GM12873 (cell line): ENCODE results near the gene DNAJC10.

Experiments used
- CTCF ChIP-seq: IDR thresholded peaks from 2 replicates; pipeline ENCODE4 v1.5.1; 2012; ENCODE audit warnings: low read depth, mild to moderate bottlenecking, moderate library complexity, low read length, control low read depth; ENCODE audit not compliant: insufficient read depth; ENCODE audit errors: missing control alignments

The DNAJC10 gene

DNA sequence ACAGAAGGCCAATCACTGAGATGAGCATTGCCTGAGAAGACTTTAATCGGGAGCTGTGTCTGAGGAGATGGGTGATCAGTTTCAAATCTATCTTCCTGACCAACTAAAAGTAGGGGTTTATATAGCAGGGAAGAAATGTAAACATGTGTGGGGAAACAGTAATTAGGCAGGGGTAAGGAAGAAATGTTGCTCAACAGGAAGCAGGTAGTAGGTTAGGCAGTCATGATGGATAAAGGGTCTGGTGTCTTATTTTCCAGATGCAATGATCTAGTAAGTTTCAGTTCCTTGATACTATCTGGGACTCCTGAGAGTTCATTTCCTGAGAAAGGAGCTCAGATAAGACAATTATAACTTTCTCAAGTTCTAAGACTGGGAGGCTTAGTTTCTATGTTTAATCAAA, 33.8 kb upstream of the DNAJC10 start:
- TF ChIP-seq CTCF: no peak

- TF ChIP-seq CTCF: no peak
Measured at GRCh38 chr2:182685559-182685958, 30.5 kb upstream of the DNAJC10 start.

- no peak for TF ChIP-seq CTCF
Measured at GRCh38 chr2:182694189-182694588, 21.9 kb upstream of the DNAJC10 start.

GRCh38 chr2:182695776-182696175, 20.3 kb upstream of the DNAJC10 start:
- TF ChIP-seq CTCF: no peak

DNA sequence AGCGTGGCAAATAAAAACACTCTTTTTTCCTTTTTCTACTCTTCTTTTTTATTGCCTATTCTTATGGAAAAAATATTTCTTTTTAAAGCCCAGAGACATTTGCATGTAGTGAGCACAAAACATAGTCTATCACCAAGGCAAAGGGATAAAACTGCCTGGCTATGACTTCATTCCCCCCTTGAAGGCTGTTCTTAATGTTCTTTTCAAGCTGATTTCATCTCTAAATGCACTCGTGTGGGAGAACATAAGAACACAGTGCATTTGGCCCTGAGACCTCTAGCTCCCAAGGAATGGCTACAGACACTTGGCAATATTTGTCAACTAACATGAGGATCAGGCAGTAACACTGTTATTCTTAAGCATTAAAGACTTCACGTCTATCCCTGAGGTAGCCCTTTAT, 17.4 kb upstream of the DNAJC10 start:
- no peak for TF ChIP-seq CTCF

DNA sequence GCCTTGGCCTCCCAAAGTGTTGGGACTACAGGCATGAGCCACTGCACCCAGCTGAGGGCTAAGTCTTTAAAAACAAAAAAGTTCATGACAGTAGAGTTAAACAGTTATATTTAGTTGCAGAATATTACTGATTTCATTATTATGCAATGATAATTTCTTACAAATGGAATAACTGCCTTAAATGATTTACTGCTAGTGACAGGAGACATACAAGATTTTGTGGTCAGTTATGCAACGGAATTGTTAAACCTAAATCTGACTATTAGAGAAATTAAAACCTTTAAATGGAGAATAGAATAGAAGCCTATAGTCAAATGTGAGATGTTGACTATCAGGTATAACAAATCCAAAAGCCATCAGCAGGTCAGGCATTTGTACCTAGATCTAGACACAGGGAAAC, 10.3 kb upstream of the DNAJC10 start:
- TF ChIP-seq CTCF: no peak

DNA sequence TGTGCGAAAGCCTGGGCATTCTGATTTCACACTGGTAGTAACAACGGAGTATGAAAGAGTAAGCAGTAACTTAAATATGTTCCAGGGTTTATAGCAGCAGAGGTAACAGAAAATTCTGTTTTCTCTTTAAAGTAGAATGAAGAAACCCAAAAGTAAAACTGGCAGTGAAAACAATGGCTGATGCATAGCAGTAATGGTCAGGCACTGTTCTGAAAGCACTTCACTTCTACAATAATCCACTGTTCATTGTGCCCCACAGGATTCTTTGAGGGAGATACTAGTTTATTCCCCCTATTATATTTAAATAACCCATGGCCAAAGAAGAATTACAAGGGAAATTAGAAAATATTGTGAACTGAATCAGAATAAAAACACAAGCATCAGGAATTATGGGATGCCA, 9.3 kb upstream of the DNAJC10 start:
- no peak for TF ChIP-seq CTCF

GRCh38 chr2:182713601-182714000, 2.5 kb upstream of the DNAJC10 start:
- no peak for TF ChIP-seq CTCF
